HCT116 (cell line): ENCODE results near the gene RPL28.

Source experiments
- CBX3 ChIP-seq: IDR thresholded peaks from 2 replicates; pipeline ENCODE4 v1.6.1; 2012; ENCODE audit warnings: low read depth
- CTCF ChIP-seq, 3 experiments: fragments of 200-600 bp in 1 of 3; sonication (generic) in 1 of 3; IDR thresholded peaks in 2 of 3; conservative IDR thresholded peaks in 1 of 3; 2 replicates each; pipeline ENCODE4 v1.5.1; 2012 to 2017; ENCODE audit warnings: low read depth in 2 of 3, low read length in 2 of 3, antibody characterized with exemption in 1 of 3, borderline replicate concordance in 1 of 3, control low read depth in 1 of 3, mild to moderate bottlenecking in 1 of 3, mixed read lengths in 1 of 3, mixed run types in 1 of 3, moderate library complexity in 1 of 3; ENCODE audit not compliant: insufficient read depth in 1 of 3
- EGR1 ChIP-seq: IDR thresholded peaks from 2 replicates; pipeline ENCODE4 v1.6.1; 2012; ENCODE audit warnings: low read depth
- POLR2AphosphoS5 ChIP-seq: IDR thresholded peaks from 2 replicates; pipeline ENCODE4 v1.6.1; 2011; ENCODE audit warnings: mild to moderate bottlenecking, low read depth, low read length, moderate library complexity
- RAD21 ChIP-seq: IDR thresholded peaks from 2 replicates; pipeline ENCODE4 v1.6.1; 2012; ENCODE audit warnings: low read depth, mild to moderate bottlenecking
- SIN3A ChIP-seq: IDR thresholded peaks from 2 replicates; pipeline ENCODE4 v1.6.1; 2012; ENCODE audit warnings: low read depth

GRCh38 chr19:55390461-55390880, 4.7 kb downstream of the RPL28 start:
- no peak for TF ChIP-seq EGR1
- TF ChIP-seq SIN3A = no peak
- TF ChIP-seq POLR2AphosphoS5 = no peak
- TF ChIP-seq RAD21 = no peak
- no peak for TF ChIP-seq CTCF (IDR thresholded peaks at IDR 0.05 in 2 of 3, conservative IDR thresholded peaks at IDR 0.05 in 1 of 3; ENCODE audit: borderline replicate concordance in 1 of 3, insufficient read depth in 1 of 3, low read depth in 2 of 3, low read length in 2 of 3)
- TF ChIP-seq CBX3 = no peak
